HG02870 (cell line): Measurements from ENCODE around the gene KCNJ14.

Source experiments
- ATAC-seq: cut with Tn5 transposase; IDR thresholded peaks from one replicate; pipeline ENCODE4 v1.9.1; 2021; ENCODE audit warnings: mild to moderate bottlenecking, moderate library complexity; ENCODE audit not compliant: unreplicated experiment

KCNJ14 gene

GRCh38 chr19:48469934-48470680 is 14.7 kb downstream of the KCNJ14 start:
- no peak for ATAC-seq

- no peak for ATAC-seq
Measured at GRCh38 chr19:48470856-48471255, 15.5 kb downstream of the KCNJ14 start.

GRCh38 chr19:48471836-48472235 is 16.5 kb downstream of the KCNJ14 start:
- no peak for ATAC-seq

GRCh38 chr19:48473161-48473966 is 18.0 kb downstream of the KCNJ14 start:
- no peak for ATAC-seq

- ATAC-seq, result no peak
Measured at GRCh38 chr19:48474084-48474592, 18.8 kb downstream of the KCNJ14 start.

GRCh38 chr19:48475369-48476068 is 20.1 kb downstream of the KCNJ14 start:
- no peak for ATAC-seq

GRCh38 chr19:48476176-48476575 is 20.8 kb downstream of the KCNJ14 start:
- no peak for ATAC-seq

- ATAC-seq, result no peak
Measured at GRCh38 chr19:48477067-48477685, 21.8 kb downstream of the KCNJ14 start.

- ATAC-seq, result no peak
Measured at GRCh38 chr19:48477698-48478338, 22.4 kb downstream of the KCNJ14 start.

GRCh38 chr19:48478339-48479256 is 23.2 kb downstream of the KCNJ14 start:
- ATAC-seq, result no peak

GRCh38 chr19:48479686-48480085 is 24.3 kb downstream of the KCNJ14 start:
- no peak for ATAC-seq

GRCh38 chr19:48480183-48480557 is 24.8 kb downstream of the KCNJ14 start:
- no peak for ATAC-seq

GRCh38 chr19:48480558-48481500 is 25.5 kb downstream of the KCNJ14 start:
- no peak for ATAC-seq

GRCh38 chr19:48481846-48482639 is 26.7 kb downstream of the KCNJ14 start:
- ATAC-seq, result no peak

GRCh38 chr19:48483301-48483700 is 27.9 kb downstream of the KCNJ14 start:
- ATAC-seq, result no peak

GRCh38 chr19:48484247-48484893 is 29.0 kb downstream of the KCNJ14 start:
- no peak for ATAC-seq
